CD14-positive monocyte (primary cell): Measurements from ENCODE around the gene DTNA. TPM values are rescaled to one million over a fixed set of nuclear protein-coding genes. Genes with fewer than 3 reads are reported as not detected.
A peak's percentile ranks its signal among the peaks of the same experiment; 100 is the strongest.

ENCODE experiments used
- DNase-seq, 3 donors: peaks; one replicate each; pipeline ENCODE4 v3.0.0-alpha.2; 2011 to 2022
- H2AFZ ChIP-seq: 2 replicates; pipeline ENCODE4 v1.6.0; 2012; ENCODE audit warnings: mild to moderate bottlenecking, low read depth, low read length, inconsistent platforms; ENCODE audit not compliant: insufficient read depth, poor library complexity, severe bottlenecking
- H3K27ac ChIP-seq, 2 donors: 1 replicate in 1 of 2; 2 replicates in 1 of 2; pipeline ENCODE4 v1.5.1; 2012 to 2013; ENCODE audit warnings: low read length in 2 of 2, control low read depth in 1 of 2, inconsistent platforms in 1 of 2, low read depth in 1 of 2, mild to moderate bottlenecking in 1 of 2
- H3K27me3 ChIP-seq, 2 donors: one replicate each; pipeline versions ENCODE4 v1.6.0 to v1.6.1; 2011 to 2013; ENCODE audit warnings: low read length in 2 of 2; ENCODE audit not compliant: control insufficient read depth in 2 of 2, insufficient read depth in 2 of 2
- H3K36me3 ChIP-seq, 2 donors: replicated peaks in 1 of 2; 1 replicate in 1 of 2; 2 replicates in 1 of 2; pipeline versions ENCODE4 v1.5.1 to v1.6.1; 2012 to 2013; ENCODE audit warnings: low read length in 2 of 2, control low read depth in 1 of 2, inconsistent platforms in 1 of 2, mild to moderate bottlenecking in 1 of 2; ENCODE audit not compliant: insufficient read depth in 2 of 2, control insufficient read depth in 1 of 2
- H3K4me1 ChIP-seq, 2 donors: 1 replicate in 1 of 2; 2 replicates in 1 of 2; pipeline versions ENCODE4 v1.5.1 to v1.6.1; 2012 to 2013; ENCODE audit warnings: low read length in 2 of 2, control low read depth in 1 of 2, inconsistent platforms in 1 of 2, mild to moderate bottlenecking in 1 of 2, moderate library complexity in 1 of 2; ENCODE audit not compliant: insufficient read depth in 2 of 2, control insufficient read depth in 1 of 2
- H3K4me2 ChIP-seq: replicated peaks from 2 replicates; pipeline ENCODE3; 2012; ENCODE audit warnings: low read length, moderate library complexity, mild to moderate bottlenecking; ENCODE audit not compliant: poor library complexity, severe bottlenecking; ENCODE audit errors: extremely low read depth
- H3K4me3 ChIP-seq, 3 experiments: fragments of 200-600 bp in 1 of 3; sonication (generic) in 1 of 3; replicated peaks in 1 of 3; 1 replicate in 2 of 3; 2 replicates in 1 of 3; pipeline ENCODE4 v1.5.1; 2011 to 2013; ENCODE audit warnings: low read length in 3 of 3, mild to moderate bottlenecking in 3 of 3, control low read depth in 2 of 3, low read depth in 2 of 3, inconsistent platforms in 1 of 3, moderate library complexity in 1 of 3
- H3K79me2 ChIP-seq: 2 replicates; pipeline ENCODE4 v1.6.0; 2012; ENCODE audit warnings: mild to moderate bottlenecking, control low read depth, inconsistent platforms, low read length, moderate library complexity; ENCODE audit not compliant: insufficient read depth
- H3K9ac ChIP-seq: 2 replicates; pipeline ENCODE4 v1.6.0; 2017; ENCODE audit warnings: low read length, mild to moderate bottlenecking; ENCODE audit not compliant: insufficient read depth, poor library complexity, severe bottlenecking
- H3K9me3 ChIP-seq, 2 donors: replicated peaks in 1 of 2; 1 replicate in 1 of 2; 2 replicates in 1 of 2; pipeline versions ENCODE4 v1.5.1 to v1.6.1; 2012 to 2013; ENCODE audit warnings: low read length in 2 of 2, control low read depth in 1 of 2; ENCODE audit not compliant: control insufficient read depth in 1 of 2, insufficient read depth in 1 of 2
- H4K20me1 ChIP-seq: 2 replicates; pipeline ENCODE4 v1.6.0; 2012; ENCODE audit warnings: mild to moderate bottlenecking, low read length, control low read depth, moderate library complexity; ENCODE audit not compliant: insufficient read depth
- H3K27ac Mint-ChIP-seq, 7 donors: one replicate each; pipeline ENCODE4 v1.8.0; 2020; ENCODE audit warnings: mild to moderate bottlenecking in 7 of 7, mixed read lengths in 7 of 7, moderate library complexity in 6 of 7, inconsistent platforms in 2 of 7
- H3K27me3 Mint-ChIP-seq, 3 donors: one replicate each; pipeline ENCODE4 v1.8.0; 2021 to 2022; ENCODE audit warnings: low read depth in 3 of 3, mild to moderate bottlenecking in 3 of 3, mixed read lengths in 3 of 3, moderate library complexity in 3 of 3, inconsistent platforms in 1 of 3
- H3K36me3 Mint-ChIP-seq, 2 donors: one replicate each; pipeline ENCODE4 v1.8.0; 2020; ENCODE audit warnings: mixed read lengths in 2 of 2, inconsistent platforms in 1 of 2, mild to moderate bottlenecking in 1 of 2
- H3K4me1 Mint-ChIP-seq: one replicate; pipeline ENCODE4 v1.8.0; 2020; ENCODE audit warnings: mild to moderate bottlenecking, mixed read lengths
- H3K4me3 Mint-ChIP-seq, 2 donors: one replicate each; pipeline ENCODE4 v1.8.0; 2020; ENCODE audit warnings: mild to moderate bottlenecking in 2 of 2, mixed read lengths in 2 of 2, moderate library complexity in 1 of 2
- H3K9me3 Mint-ChIP-seq, 7 donors: one replicate each; pipeline ENCODE4 v1.8.0; 2020 to 2022; ENCODE audit warnings: mixed read lengths in 7 of 7, mild to moderate bottlenecking in 6 of 7, moderate library complexity in 6 of 7, inconsistent platforms in 2 of 7
- CTCF ChIP-seq: fragments of 200-600 bp; IDR thresholded peaks from one replicate; pipeline ENCODE4 v1.8.0; 2022; ENCODE audit warnings: antibody characterized with exemption, mild to moderate bottlenecking
- WGBS: methylation state at CpG from one replicate; pipeline ENCODE4 v1.1.5; 2013; ENCODE audit warnings: missing lambda C conversion rate; ENCODE audit not compliant: insufficient coverage; 5-methylcytosine and 5-hydroxymethylcytosine counted together
- intact Hi-C, 2 donors: fragments of 100-400 bp; cut with micrococcal nuclease; formaldehyde crosslinking; loops; one replicate each; pipeline versions ENCODE4 v1.15.0 to v1.15.1; 2023
- polyA plus RNA-seq, 3 donors: library from polyadenylated mRNA; depleted of rRNA in 1 of 3; unstranded in 2 of 3; stranded (reverse) in 1 of 3; fragments of 300-500 nt in 2 of 3; fragments of >200 nt in 1 of 3; fragmentation: Illumina TruSeq in 2 of 3; gene quantifications; 1 replicate in 2 of 3; 2 replicates in 1 of 3; pipeline ENCODE4 v1.2.3, GENCODE V29; 2012 to 2021

DTNA gene
- polyA plus RNA-seq, 3 donors: 0.53 to 2.3 (median 0.76) TPM

- Histone ChIP-seq H2AFZ (no peak overlapping the region), H3K27me3 (no peaks in the 10 kb centered on the region), H3K9ac (no peak overlapping the region), H3K4me1 (peaks cover 0 to 4% of the 10 kb centered on the region in 2 donors), H3K27ac (no peak overlapping the region), H3K79me2 (no peaks in the 10 kb centered on the region), H3K4me2 (no peak overlapping the region), H3K9me3 (no peaks in the 10 kb centered on the region), H4K20me1 (no peaks in the 10 kb centered on the region), H3K4me3 (no peak overlapping the region), H3K36me3 (no peaks in the 10 kb centered on the region)
- Mint-ChIP-seq H3K9me3 (peaks cover 0 to 2% (median 0%) of the 10 kb centered on the region in 7 donors), H3K27ac (peak overlapping the region in 1 of 7 donors; percentile 68), H3K36me3 (no peaks in the 10 kb centered on the region), H3K27me3 (peaks cover 0 to 3% (median 2%) of the 10 kb centered on the region in 3 donors), H3K4me3 (peak overlapping the region in 1 of 2 donors; percentile 35), H3K4me1 (peaks cover 7% of the 10 kb centered on the region)
- intact Hi-C loops: no loop called here
- TF ChIP-seq CTCF: no peak
- DNase-seq: no peak
- 17% methylated on average over 2 of the region's 7 CpGs for WGBS
These were observed 64.1 kb downstream of the DTNA start for GRCh38 chr18:34773961-34774766.

GRCh38 chr18:34775461-34775860 is 65.4 kb downstream of the DTNA start:
- intact Hi-C loops: no loop called here
- Mint-ChIP-seq H3K9me3 (peaks cover 0 to 2% (median 0%) of the 10 kb centered on the region in 7 donors), H3K27me3 (peaks cover 0 to 3% (median 2%) of the 10 kb centered on the region in 3 donors), H3K4me3 (no peak overlapping the region), H3K36me3 (no peaks in the 10 kb centered on the region), H3K4me1 (peaks cover 7% of the 10 kb centered on the region), H3K27ac (no peak overlapping the region)
- Histone ChIP-seq H3K79me2 (no peaks in the 10 kb centered on the region), H3K4me2 (no peak overlapping the region), H3K9me3 (no peaks in the 10 kb centered on the region), H4K20me1 (no peaks in the 10 kb centered on the region), H2AFZ (no peak overlapping the region), H3K4me1 (peaks cover 0 to 4% of the 10 kb centered on the region in 2 donors), H3K4me3 (no peak overlapping the region), H3K9ac (no peak overlapping the region), H3K27me3 (no peaks in the 10 kb centered on the region), H3K36me3 (no peaks in the 10 kb centered on the region), H3K27ac (no peak overlapping the region)
- no peak for TF ChIP-seq CTCF
- no peak for DNase-seq
- 94% methylated on average over 2 of the region's 3 CpGs for WGBS
